Liver (tissue), 9 donors: Measurements from ENCODE around the gene CLEC18A. TPM values are rescaled to one million over a fixed set of nuclear protein-coding genes. Genes with fewer than 3 reads are reported as not detected.
"Not testable (repeated sequence)": the region's sequence is repeated elsewhere in the genome, so short reads cannot be mapped to it uniquely, and the experiment has no call there.

Experiments
- DNase-seq: peaks from one replicate; pipeline ENCODE4 v3.0.0-alpha.2; 2017; ENCODE audit warnings: low spot score
- H3K27ac ChIP-seq, 2 donors: one replicate each; pipeline ENCODE4 v1.7.0; 2013; ENCODE audit warnings: inconsistent platforms in 2 of 2, low read length in 2 of 2, control low read depth in 1 of 2, low read depth in 1 of 2, mild to moderate bottlenecking in 1 of 2
- H3K27me3 ChIP-seq, 4 donors: one replicate each; pipeline versions ENCODE4 v1.6.1 to v1.7.0; 2013; ENCODE audit warnings: low read length in 3 of 4, inconsistent platforms in 1 of 4, mild to moderate bottlenecking in 1 of 4, moderate library complexity in 1 of 4; ENCODE audit not compliant: control insufficient read depth in 4 of 4, insufficient read depth in 4 of 4
- H3K36me3 ChIP-seq, 4 donors: one replicate each; pipeline versions ENCODE4 v1.6.1 to v1.7.0; 2013; ENCODE audit warnings: low read length in 3 of 4, mild to moderate bottlenecking in 3 of 4, low read depth in 1 of 4, moderate library complexity in 1 of 4; ENCODE audit not compliant: control insufficient read depth in 4 of 4, insufficient read depth in 3 of 4
- H3K4me1 ChIP-seq, 4 donors: one replicate each; pipeline versions ENCODE4 v1.6.1 to v1.7.0; 2013; ENCODE audit warnings: low read length in 3 of 4, mild to moderate bottlenecking in 3 of 4, moderate library complexity in 1 of 4; ENCODE audit not compliant: control insufficient read depth in 4 of 4, insufficient read depth in 4 of 4
- H3K4me3 ChIP-seq, 3 donors: one replicate each; pipeline versions ENCODE4 v1.6.1 to v1.7.0; 2013; ENCODE audit warnings: low read length in 3 of 3, control low read depth in 1 of 3, low read depth in 1 of 3, mild to moderate bottlenecking in 1 of 3
- H3K9ac ChIP-seq, 2 donors: one replicate each; pipeline ENCODE4 v1.7.0; 2013; ENCODE audit warnings: low read length in 2 of 2, mild to moderate bottlenecking in 2 of 2, moderate library complexity in 2 of 2, control low read depth in 1 of 2, low read depth in 1 of 2
- H3K9me3 ChIP-seq, 4 donors: one replicate each; pipeline versions ENCODE4 v1.6.1 to v1.7.0; 2013; ENCODE audit warnings: low read length in 3 of 4; ENCODE audit not compliant: control insufficient read depth in 4 of 4
- WGBS: extraction: QIAGEN DNeasy Blood & Tissue Kit; methylation state at CpG from one replicate; pipeline ENCODE4 v1.1.7; 2013; 5-methylcytosine and 5-hydroxymethylcytosine counted together
- polyA plus RNA-seq, 2 donors: library from polyadenylated mRNA; stranded (reverse) in 1 of 2; unstranded in 1 of 2; fragments of 200-250 nt in 1 of 2; fragments of >200 nt in 1 of 2; fragmentation: Nextera tagmentation in 1 of 2; extraction: Ambion mirVana in 1 of 2; gene quantifications; one replicate each; pipeline versions ENCODE4 v1.2.1 to v1.2.3, GENCODE V29; 2013 to 2015
- total RNA-seq, 2 donors: library from RNA; depleted of rRNA; stranded (reverse); fragments of >200 nt; gene quantifications; one replicate each; pipeline ENCODE4 v1.2.3, GENCODE V29; 2014
- donor health status: healthy.
- donor health status: healthy.
- donor health status: healthy.
- donor health status: healthy.
- donor health status: healthy.

The CLEC18A gene
- total and polyA plus RNA-seq, 4 donors: 0.05 to 1.0 (median 0.24) TPM

DNA sequence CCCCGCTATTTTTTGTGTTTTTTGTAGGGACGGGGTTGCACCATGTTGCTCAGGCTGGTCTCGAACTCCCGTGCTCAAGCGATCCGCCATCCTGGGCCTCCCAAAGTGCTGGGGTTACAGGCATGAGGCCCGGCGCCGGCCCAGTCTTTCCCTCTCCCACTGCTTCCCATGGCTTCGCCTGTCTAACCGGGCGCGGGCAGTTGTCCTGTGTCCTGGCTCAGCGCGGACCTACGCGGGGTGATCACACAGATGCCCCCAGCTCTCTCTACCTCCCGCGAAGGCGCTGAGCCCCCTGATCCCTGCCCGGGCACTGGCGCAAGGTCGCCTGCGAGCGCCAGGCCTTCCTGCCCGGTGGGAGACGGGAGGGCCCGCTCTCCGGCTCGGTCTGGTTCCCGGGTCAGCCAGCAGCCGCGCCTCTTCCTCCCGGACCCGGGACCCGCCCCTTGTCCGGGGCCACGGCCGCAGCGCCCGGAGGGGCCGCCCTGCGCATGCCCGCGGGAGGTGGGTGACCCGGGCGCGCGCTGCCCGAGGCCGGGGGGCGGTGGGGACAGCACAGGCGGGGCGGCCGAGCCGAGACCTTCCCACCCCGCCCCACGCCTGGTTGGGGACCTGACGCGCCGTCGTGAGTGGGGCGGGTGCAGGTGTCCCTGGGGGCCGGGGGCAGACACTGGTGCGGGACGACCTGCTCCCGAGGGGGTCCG is 14.0 kb downstream of the CLEC18A start:
- H3K27ac ChIP-seq: peak overlapping the region in 1 of 2 donors; percentile 12
- peak; percentile 36 for DNase-seq
- H3K9ac ChIP-seq: not testable (repeated sequence)

GRCh38 chr16:69965661-69966054 is 14.5 kb downstream of the CLEC18A start:
- not testable (repeated sequence) for H3K36me3 ChIP-seq, H3K27ac ChIP-seq, H3K4me1 ChIP-seq, DNase-seq, H3K9ac ChIP-seq, H3K9me3 ChIP-seq, H3K27me3 ChIP-seq
- 28% methylated on average over 5 of the region's 24 CpGs for WGBS
- peak overlapping the region in 1 of 3 donors; percentile 34 for H3K4me3 ChIP-seq

More for the DNA sequence above, 14.0 kb downstream of the CLEC18A start:
- WGBS: 19% methylated on average over 55 of the region's 68 CpGs
- H3K4me3 ChIP-seq: peak overlapping the region in 2 of 3 donors; percentile 34 to 40
- not testable (repeated sequence) for H3K9me3 ChIP-seq, H3K36me3 ChIP-seq, H3K27me3 ChIP-seq, H3K4me1 ChIP-seq

- H3K4me1 ChIP-seq, H3K27me3 ChIP-seq, H3K4me3 ChIP-seq, H3K27ac ChIP-seq, DNase-seq, H3K36me3 ChIP-seq, H3K9ac ChIP-seq, H3K9me3 ChIP-seq: not testable (repeated sequence)
- WGBS: no CpG with 5 or more reads among the region's 5 CpGs
These were observed 16.6 kb downstream of the CLEC18A start for GRCh38 chr16:69967688-69968087.

DNA sequence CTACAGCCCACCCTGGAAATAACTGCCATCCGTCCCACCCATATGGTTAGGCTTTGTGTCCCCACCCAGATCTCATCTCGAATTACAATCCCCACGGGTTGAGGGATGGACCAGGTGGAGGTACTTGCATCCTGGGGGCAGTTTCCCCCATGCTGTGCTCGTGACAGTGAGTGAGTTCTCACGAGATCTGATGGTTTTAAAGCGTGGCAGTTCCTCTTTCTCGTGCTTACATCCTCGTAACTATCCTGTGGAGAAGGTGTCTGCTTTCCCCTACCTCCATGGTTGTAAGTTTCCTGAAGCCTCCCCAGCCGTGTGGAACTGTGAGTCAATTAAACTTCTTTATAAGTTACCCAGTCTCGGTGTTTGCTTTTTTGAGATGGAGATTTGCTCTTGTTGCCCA is 17.0 kb downstream of the CLEC18A start:
- DNase-seq, H3K27ac ChIP-seq, H3K4me1 ChIP-seq, H3K9ac ChIP-seq, H3K36me3 ChIP-seq, H3K9me3 ChIP-seq, H3K4me3 ChIP-seq, H3K27me3 ChIP-seq: not testable (repeated sequence)
- no CpG with 5 or more reads among the region's 10 CpGs for WGBS

DNA sequence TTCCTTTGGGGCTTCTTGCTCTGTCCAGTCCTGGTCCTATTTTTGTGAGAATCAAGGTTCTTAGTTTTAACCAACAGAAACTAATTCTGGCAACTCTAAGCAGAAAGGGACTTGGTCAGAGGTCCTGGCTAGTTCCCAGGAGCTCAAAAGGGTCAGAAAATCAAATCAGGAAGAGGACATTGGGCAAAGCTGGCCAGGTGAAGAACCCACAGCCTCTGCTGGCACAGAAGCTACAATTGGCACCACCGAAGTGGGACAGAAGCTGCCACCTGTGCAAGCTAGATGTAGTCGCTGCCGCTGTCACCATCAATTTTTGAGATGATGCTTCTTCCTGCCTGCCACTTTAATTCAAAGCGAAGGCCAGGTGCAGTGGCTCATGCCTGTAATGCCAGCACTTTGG is 18.5 kb downstream of the CLEC18A start:
- not testable (repeated sequence) for H3K27ac ChIP-seq, H3K4me3 ChIP-seq, H3K36me3 ChIP-seq, H3K9me3 ChIP-seq, H3K9ac ChIP-seq, H3K27me3 ChIP-seq, DNase-seq, H3K4me1 ChIP-seq
- WGBS: 66% methylated on average over 3 of the region's 4 CpGs

GRCh38 chr16:69972120-69972519 is 21.0 kb downstream of the CLEC18A start:
- H3K9ac ChIP-seq, DNase-seq, H3K27me3 ChIP-seq, H3K36me3 ChIP-seq, H3K27ac ChIP-seq, H3K9me3 ChIP-seq, H3K4me1 ChIP-seq, H3K4me3 ChIP-seq: not testable (repeated sequence)
- WGBS: 83% methylated on average over 5 of the region's 7 CpGs

DNA sequence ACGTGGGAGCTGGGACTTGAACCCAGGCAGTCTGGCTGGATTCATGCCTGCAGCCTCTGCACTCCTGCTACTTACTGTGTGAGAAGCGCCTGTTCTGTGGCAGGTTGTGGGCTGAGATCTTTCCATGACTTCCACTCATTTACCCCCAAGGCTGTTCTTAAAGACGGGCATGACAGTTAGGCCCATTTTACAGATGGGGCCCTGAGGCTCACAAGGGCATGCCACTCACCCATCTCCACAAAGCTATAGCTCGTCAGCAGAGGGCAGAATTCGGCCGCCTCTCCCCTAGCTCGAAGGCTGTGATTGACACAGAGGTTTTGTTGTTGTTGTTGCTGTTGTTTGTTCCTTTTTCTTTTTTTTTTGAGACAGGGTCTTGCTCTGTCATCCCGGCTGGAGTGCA is 21.8 kb downstream of the CLEC18A start:
- not testable (repeated sequence) for H3K27me3 ChIP-seq, DNase-seq, H3K27ac ChIP-seq, H3K36me3 ChIP-seq, H3K4me1 ChIP-seq, H3K9ac ChIP-seq, H3K9me3 ChIP-seq, H3K4me3 ChIP-seq
- WGBS: 86% methylated on average over 6 of the region's 8 CpGs

DNA sequence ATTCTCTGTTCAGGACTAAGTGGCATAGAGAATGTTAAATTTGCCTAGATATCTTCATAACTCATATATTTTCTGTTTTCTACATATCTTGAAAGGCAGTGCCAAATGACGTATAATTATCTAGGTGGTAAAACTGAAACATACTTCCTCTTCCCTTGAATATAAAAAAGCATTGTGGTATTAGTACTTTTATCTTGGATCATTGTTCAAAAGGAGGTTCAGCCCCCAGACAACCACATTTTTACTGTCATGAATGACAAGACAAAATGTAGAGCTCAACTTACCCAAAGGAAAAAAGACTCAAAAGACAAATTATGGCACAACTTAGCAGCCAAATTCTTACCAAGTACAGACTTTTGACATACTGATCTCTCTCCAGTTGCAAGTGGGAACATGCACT is 34.1 kb downstream of the CLEC18A start:
- WGBS: 90% methylated on average over 1 of the region's 1 CpG
- not testable (repeated sequence) for H3K4me1 ChIP-seq

GRCh38 chr16:69997956-69998355 is 46.8 kb downstream of the CLEC18A start:
- H3K36me3 ChIP-seq: peaks cover 4 to 12% (median 6%) of the 10 kb centered on the region in 4 donors
- not testable (repeated sequence) for DNase-seq, H3K27ac ChIP-seq, H3K9ac ChIP-seq, H3K9me3 ChIP-seq, H3K4me1 ChIP-seq, H3K4me3 ChIP-seq, H3K27me3 ChIP-seq
- 91% methylated on average over 3 of the region's 3 CpGs for WGBS

More for the DNA sequence above, 34.1 kb downstream of the CLEC18A start:
- not testable (repeated sequence) for H3K27me3 ChIP-seq, H3K9me3 ChIP-seq, H3K9ac ChIP-seq, H3K4me3 ChIP-seq, H3K36me3 ChIP-seq, H3K27ac ChIP-seq, DNase-seq
